Panc1 (cell line): ENCODE measurements around the gene ENOX1. TPM values are rescaled to one million over a fixed set of nuclear protein-coding genes. Genes with fewer than 3 reads are reported as not detected.

Source experiments
- ATAC-seq: fragments of 200-7000 bp; cut with Tn5 transposase; 2 replicates; pipeline ENCODE4 v1.9.1; 2020; ENCODE audit warnings: mild to moderate bottlenecking, moderate library complexity
- BruUV-seq: library from RNA; stranded (reverse); fragments of 400-500 nt; replicated peaks from 2 replicates; lab custom pipeline; 2021; lab: Mats Ljungman, UMichigan
- CTCF ChIA-PET: fragments of 300-600 bp; sonication (Branson Sonifier 250); formaldehyde crosslinking; loops from one replicate; lab custom pipeline; 2022; ENCODE audit warnings: antibody characterized with exemption; lab: Charles Lee
- POLR2A ChIA-PET: fragments of 300-600 bp; sonication (Branson Sonifier 250); formaldehyde crosslinking; loops from one replicate; lab custom pipeline; 2022; ENCODE audit warnings: antibody characterized with exemption; lab: Charles Lee
- DNase-seq: peaks from one replicate; pipeline ENCODE4 v3.0.0-alpha.2; 2010; ENCODE audit warnings: low read depth, low spot score
- H3K27ac ChIP-seq: 2 replicates; pipeline ENCODE4 v1.5.1; 2011; ENCODE audit warnings: mild to moderate bottlenecking, low read length, inconsistent platforms
- H3K27me3 ChIP-seq: fragments of 200-500 bp; sonication (Bioruptor generic); 2 replicates; pipeline ENCODE4 v1.6.0; 2014; ENCODE audit warnings: low read length, inconsistent platforms; ENCODE audit not compliant: control insufficient read depth, insufficient read depth
- H3K36me3 ChIP-seq: fragments of 200-500 bp; sonication (Bioruptor generic); 2 replicates; pipeline ENCODE4 v1.5.1; 2014; ENCODE audit warnings: inconsistent platforms, mild to moderate bottlenecking, low read length, moderate library complexity; ENCODE audit not compliant: control insufficient read depth, insufficient read depth
- H3K4me1 ChIP-seq: 2 replicates; pipeline ENCODE4 v1.5.1; 2011; ENCODE audit warnings: inconsistent platforms, mild to moderate bottlenecking, low read length, moderate library complexity; ENCODE audit not compliant: control insufficient read depth, insufficient read depth
- H3K4me3 ChIP-seq, 2 experiments: 2 replicates each; pipeline ENCODE4 v1.5.1; 2011 to 2012; ENCODE audit warnings: low read depth in 2 of 2, low read length in 2 of 2, mild to moderate bottlenecking in 2 of 2, inconsistent platforms in 1 of 2, moderate library complexity in 1 of 2
- H3K9me3 ChIP-seq: fragments of 200-500 bp; sonication (Bioruptor generic); 2 replicates; pipeline ENCODE4 v1.5.1; 2014; ENCODE audit warnings: low read depth, mild to moderate bottlenecking, inconsistent platforms, low read length, moderate library complexity; ENCODE audit not compliant: control insufficient read depth, insufficient read depth
- POLR2AphosphoS5 ChIP-seq: IDR thresholded peaks from 2 replicates; pipeline ENCODE4 v1.6.1; 2012; ENCODE audit warnings: mild to moderate bottlenecking, low read depth, low read length, moderate library complexity
- SIN3A ChIP-seq: IDR thresholded peaks from 2 replicates; pipeline ENCODE4 v1.6.1; 2012; ENCODE audit warnings: low read depth, mild to moderate bottlenecking, low read length, moderate library complexity, borderline replicate concordance; ENCODE audit not compliant: insufficient read depth
- TCF7L2 ChIP-seq: IDR thresholded peaks from 2 replicates; pipeline ENCODE4 v1.6.1; 2011; ENCODE audit warnings: mild to moderate bottlenecking, low read depth, low read length, inconsistent platforms
- in situ Hi-C: cut with HindIII; loops from 2 replicates; pipeline ENCODE4 v1.10.0; 2016; ENCODE audit warnings: low sequenced_read_pairs, low pct_unique_long_range_greater_than_20kb
- intact Hi-C: fragments of 100-400 bp; cut with micrococcal nuclease; formaldehyde crosslinking; loops from one replicate; pipeline ENCODE4 v1.10.0; 2022; ENCODE audit not compliant: unreplicated experiment
- total RNA-seq: library from RNA; stranded (reverse); gene quantifications from one replicate; pipeline ENCODE4 v1.2.1, GENCODE V29; 2021; ENCODE audit not compliant: unreplicated experiment
- TF ChIP-seq, protein P1 (sequence below), 2 experiments: IDR thresholded peaks; 2 replicates each; pipeline ENCODE4 v1.6.1; 2011 to 2012; ENCODE audit warnings: low read depth in 2 of 2, control low read depth in 1 of 2, low read length in 1 of 2, mild to moderate bottlenecking in 1 of 2, moderate library complexity in 1 of 2; ENCODE audit not compliant: insufficient read depth in 1 of 2
- TF ChIP-seq, protein P2 (sequence below): fragments of 450-650 bp; IDR thresholded peaks from 2 replicates; pipeline ENCODE4 v1.5.1; 2017; ENCODE audit warnings: mild to moderate bottlenecking

The ENOX1 gene
- total RNA-seq, 1 experiment from 2014 or later, result 0.23 TPM

- ATAC-seq, result no peak
- ChIA-PET POLR2A (no interaction called here), CTCF (no interaction called here)
- in situ Hi-C loops (no loop called here), intact Hi-C loops (loop anchor here (5.0 kb wide), 2 partner anchors 714 to 829 kb away; no protein-coding TSS in a partner anchor)
- H3K4me3 ChIP-seq, result no peak overlapping the region
- no peaks in the 10 kb centered on the region for H3K4me1 ChIP-seq
- no TSS peak for BruUV-seq
- H3K27ac ChIP-seq, result no peak overlapping the region
- TF ChIP-seq, protein P1, sequence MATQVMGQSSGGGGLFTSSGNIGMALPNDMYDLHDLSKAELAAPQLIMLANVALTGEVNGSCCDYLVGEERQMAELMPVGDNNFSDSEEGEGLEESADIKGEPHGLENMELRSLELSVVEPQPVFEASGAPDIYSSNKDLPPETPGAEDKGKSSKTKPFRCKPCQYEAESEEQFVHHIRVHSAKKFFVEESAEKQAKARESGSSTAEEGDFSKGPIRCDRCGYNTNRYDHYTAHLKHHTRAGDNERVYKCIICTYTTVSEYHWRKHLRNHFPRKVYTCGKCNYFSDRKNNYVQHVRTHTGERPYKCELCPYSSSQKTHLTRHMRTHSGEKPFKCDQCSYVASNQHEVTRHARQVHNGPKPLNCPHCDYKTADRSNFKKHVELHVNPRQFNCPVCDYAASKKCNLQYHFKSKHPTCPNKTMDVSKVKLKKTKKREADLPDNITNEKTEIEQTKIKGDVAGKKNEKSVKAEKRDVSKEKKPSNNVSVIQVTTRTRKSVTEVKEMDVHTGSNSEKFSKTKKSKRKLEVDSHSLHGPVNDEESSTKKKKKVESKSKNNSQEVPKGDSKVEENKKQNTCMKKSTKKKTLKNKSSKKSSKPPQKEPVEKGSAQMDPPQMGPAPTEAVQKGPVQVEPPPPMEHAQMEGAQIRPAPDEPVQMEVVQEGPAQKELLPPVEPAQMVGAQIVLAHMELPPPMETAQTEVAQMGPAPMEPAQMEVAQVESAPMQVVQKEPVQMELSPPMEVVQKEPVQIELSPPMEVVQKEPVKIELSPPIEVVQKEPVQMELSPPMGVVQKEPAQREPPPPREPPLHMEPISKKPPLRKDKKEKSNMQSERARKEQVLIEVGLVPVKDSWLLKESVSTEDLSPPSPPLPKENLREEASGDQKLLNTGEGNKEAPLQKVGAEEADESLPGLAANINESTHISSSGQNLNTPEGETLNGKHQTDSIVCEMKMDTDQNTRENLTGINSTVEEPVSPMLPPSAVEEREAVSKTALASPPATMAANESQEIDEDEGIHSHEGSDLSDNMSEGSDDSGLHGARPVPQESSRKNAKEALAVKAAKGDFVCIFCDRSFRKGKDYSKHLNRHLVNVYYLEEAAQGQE (IDR thresholded peaks at IDR 0.05; ENCODE audit: insufficient read depth in 1 of 2, low read depth in 2 of 2, low read length in 1 of 2), result no peak
- no peaks in the 10 kb centered on the region for H3K27me3 ChIP-seq
- H3K36me3 ChIP-seq, result no peaks in the 10 kb centered on the region
- H3K9me3 ChIP-seq, result no peaks in the 10 kb centered on the region
- DNase-seq, result no peak
These were observed 14.1 kb upstream of the ENOX1 start for GRCh38 chr13:43800828-43801227.

- Histone ChIP-seq H3K27ac (no peak overlapping the region), H3K27me3 (no peaks in the 10 kb centered on the region), H3K4me3 (no peak overlapping the region), H3K9me3 (no peaks in the 10 kb centered on the region), H3K4me1 (no peaks in the 10 kb centered on the region), H3K36me3 (no peaks in the 10 kb centered on the region)
- in situ Hi-C loops (no loop called here), intact Hi-C loops (no loop called here)
- no peak for ATAC-seq
- no peak for DNase-seq
- POLR2A ChIA-PET, result no interaction called here
- TF ChIP-seq POLR2AphosphoS5 (no peak), SIN3A (no peak)
- TF ChIP-seq, protein P2, sequence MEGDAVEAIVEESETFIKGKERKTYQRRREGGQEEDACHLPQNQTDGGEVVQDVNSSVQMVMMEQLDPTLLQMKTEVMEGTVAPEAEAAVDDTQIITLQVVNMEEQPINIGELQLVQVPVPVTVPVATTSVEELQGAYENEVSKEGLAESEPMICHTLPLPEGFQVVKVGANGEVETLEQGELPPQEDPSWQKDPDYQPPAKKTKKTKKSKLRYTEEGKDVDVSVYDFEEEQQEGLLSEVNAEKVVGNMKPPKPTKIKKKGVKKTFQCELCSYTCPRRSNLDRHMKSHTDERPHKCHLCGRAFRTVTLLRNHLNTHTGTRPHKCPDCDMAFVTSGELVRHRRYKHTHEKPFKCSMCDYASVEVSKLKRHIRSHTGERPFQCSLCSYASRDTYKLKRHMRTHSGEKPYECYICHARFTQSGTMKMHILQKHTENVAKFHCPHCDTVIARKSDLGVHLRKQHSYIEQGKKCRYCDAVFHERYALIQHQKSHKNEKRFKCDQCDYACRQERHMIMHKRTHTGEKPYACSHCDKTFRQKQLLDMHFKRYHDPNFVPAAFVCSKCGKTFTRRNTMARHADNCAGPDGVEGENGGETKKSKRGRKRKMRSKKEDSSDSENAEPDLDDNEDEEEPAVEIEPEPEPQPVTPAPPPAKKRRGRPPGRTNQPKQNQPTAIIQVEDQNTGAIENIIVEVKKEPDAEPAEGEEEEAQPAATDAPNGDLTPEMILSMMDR, result no peak
- CTCF ChIA-PET, result no interaction called here
- no TSS peak for BruUV-seq
These were observed 12.4 kb upstream of the ENOX1 start for GRCh38 chr13:43799191-43799590.

- no peaks in the 10 kb centered on the region for H3K9me3 ChIP-seq
- intact Hi-C loops, result no loop called here
- no peak overlapping the region for H3K27ac ChIP-seq
- no peaks in the 10 kb centered on the region for H3K4me1 ChIP-seq
- no peaks in the 10 kb centered on the region for H3K36me3 ChIP-seq
- ATAC-seq (no peak), DNase-seq (no peak)
- H3K4me3 ChIP-seq, result no peak overlapping the region
- CTCF ChIA-PET, result no interaction called here
- POLR2A ChIA-PET, result no interaction called here
- no peak for TF ChIP-seq POLR2AphosphoS5
- TF ChIP-seq, protein P1 (IDR thresholded peaks at IDR 0.05; ENCODE audit: insufficient read depth in 1 of 2, low read depth in 2 of 2, low read length in 1 of 2), result no peak
- TF ChIP-seq, protein P2, result no peak
- no peak for TF ChIP-seq TCF7L2
- no peak for TF ChIP-seq SIN3A
- H3K27me3 ChIP-seq, result no peaks in the 10 kb centered on the region
- in situ Hi-C loops, result no loop called here
- BruUV-seq, result no TSS peak
These were observed 11.1 kb upstream of the ENOX1 start for GRCh38 chr13:43797869-43798268.
